ENCODE measurements around the gene TFCP2L1. TPM values are rescaled to one million over a fixed set of nuclear protein-coding genes. Genes with fewer than 3 reads are reported as not detected.

TFCP2L1 gene
- total RNA-seq, 1 experiment from 2014 or later = 18.4 TPM

DNA sequence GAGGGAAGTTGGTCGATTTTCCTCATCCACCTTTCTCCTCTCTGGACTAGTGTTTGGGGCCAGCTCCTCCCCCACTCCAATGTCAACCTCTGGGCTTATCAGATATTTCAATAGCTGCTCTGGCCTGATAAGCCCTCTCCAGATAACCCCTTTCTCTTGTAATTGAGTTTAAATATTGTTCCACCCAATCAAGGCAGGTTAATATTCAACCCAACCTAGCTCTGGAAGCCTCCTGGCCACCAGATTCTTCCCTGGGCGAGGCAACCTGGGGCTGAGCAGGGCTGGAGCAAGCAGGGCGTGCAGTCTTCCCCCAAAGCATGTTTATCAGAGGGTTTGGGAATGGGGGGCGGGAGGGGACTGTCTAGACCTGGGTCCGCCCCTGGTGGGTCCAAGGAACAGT is 73.8 kb downstream of the TFCP2L1 start:
- no peak overlapping the region for H3K4me3 ChIP-seq (ENCODE audit: low read depth, low read length)
- H3K4me3 Mint-ChIP-seq (ENCODE audit: unreplicated experiment) = peak overlapping the region; percentile 42
- peaks cover 8% of the 10 kb centered on the region for H3K36me3 Mint-ChIP-seq (ENCODE audit: insufficient read depth, unreplicated experiment)
- peak; percentile 80 to 84 for DNase-seq
- POLR2A ChIA-PET = interaction anchor here (0.6 to 1.3 kb wide), 2 partner anchors 136 to 864 kb away, joined by 5 to 6 read pairs; no protein-coding TSS in a partner anchor
- CTCF ChIA-PET = interaction anchor here (0.7 to 3.0 kb wide), 6 partner anchors 27 to 145 kb away, joined by 3 to 25 read pairs (median 6); no protein-coding TSS in a partner anchor
- no peaks in the 10 kb centered on the region for H3K27me3 Mint-ChIP-seq (ENCODE audit: insufficient read depth, unreplicated experiment)
- H3K4me1 ChIP-seq = peaks cover 40% of the 10 kb centered on the region
- H3K9me3 Mint-ChIP-seq (ENCODE audit: unreplicated experiment) = no peaks in the 10 kb centered on the region
- intact Hi-C loops (cut with micrococcal nuclease; ENCODE audit: unreplicated experiment) = loop anchor here (1.0 to 5.0 kb wide), 5 partner anchors 26 to 124 kb away; no protein-coding TSS in a partner anchor
- no peaks in the 10 kb centered on the region for H3K9me3 ChIP-seq
- no peaks in the 10 kb centered on the region for H3K27me3 ChIP-seq (replicated peaks; ENCODE audit: control insufficient read depth, insufficient read depth, low read length)
- BruUV-seq (replicated peaks) = no TSS peak
- H3K27ac Mint-ChIP-seq (ENCODE audit: unreplicated experiment) = peak overlapping the region; percentile 67
- TF ChIP-seq, protein P1, sequence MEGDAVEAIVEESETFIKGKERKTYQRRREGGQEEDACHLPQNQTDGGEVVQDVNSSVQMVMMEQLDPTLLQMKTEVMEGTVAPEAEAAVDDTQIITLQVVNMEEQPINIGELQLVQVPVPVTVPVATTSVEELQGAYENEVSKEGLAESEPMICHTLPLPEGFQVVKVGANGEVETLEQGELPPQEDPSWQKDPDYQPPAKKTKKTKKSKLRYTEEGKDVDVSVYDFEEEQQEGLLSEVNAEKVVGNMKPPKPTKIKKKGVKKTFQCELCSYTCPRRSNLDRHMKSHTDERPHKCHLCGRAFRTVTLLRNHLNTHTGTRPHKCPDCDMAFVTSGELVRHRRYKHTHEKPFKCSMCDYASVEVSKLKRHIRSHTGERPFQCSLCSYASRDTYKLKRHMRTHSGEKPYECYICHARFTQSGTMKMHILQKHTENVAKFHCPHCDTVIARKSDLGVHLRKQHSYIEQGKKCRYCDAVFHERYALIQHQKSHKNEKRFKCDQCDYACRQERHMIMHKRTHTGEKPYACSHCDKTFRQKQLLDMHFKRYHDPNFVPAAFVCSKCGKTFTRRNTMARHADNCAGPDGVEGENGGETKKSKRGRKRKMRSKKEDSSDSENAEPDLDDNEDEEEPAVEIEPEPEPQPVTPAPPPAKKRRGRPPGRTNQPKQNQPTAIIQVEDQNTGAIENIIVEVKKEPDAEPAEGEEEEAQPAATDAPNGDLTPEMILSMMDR (IDR thresholded peaks at IDR 0.05; ENCODE audit: insufficient read depth in 1 of 2, low read depth in 1 of 2, low read length in 1 of 2, severe bottlenecking in 1 of 2, unreplicated experiment in 1 of 2) = no peak
- H3K4me1 Mint-ChIP-seq (ENCODE audit: low read depth, unreplicated experiment) = peaks cover 29% of the 10 kb centered on the region
- H3K36me3 ChIP-seq (ENCODE audit: control insufficient read depth, insufficient read depth, low read length) = no peaks in the 10 kb centered on the region

DNA sequence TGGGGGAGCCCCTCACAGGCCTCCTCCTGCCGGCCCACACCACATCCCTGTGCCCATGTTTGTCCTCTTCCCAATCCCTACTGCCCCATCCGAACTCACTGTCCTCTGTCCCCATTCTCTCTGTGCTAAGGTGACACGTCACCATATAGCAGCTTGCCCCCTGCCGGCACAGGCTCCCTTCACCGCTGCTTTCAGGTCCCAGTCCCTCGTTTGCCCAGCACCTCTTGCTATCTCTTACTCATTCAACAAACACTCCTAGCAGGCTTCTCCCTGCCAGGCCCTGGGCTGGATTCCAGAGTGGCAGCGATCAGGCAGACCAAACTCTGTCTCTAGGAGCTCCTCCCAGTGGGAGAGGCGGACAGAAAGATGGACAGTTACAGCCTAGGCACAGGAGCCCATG is 74.3 kb downstream of the TFCP2L1 start:
- DNase-seq = peak; percentile 70 to 72
- Histone ChIP-seq H3K27me3 (replicated peaks; ENCODE audit: control insufficient read depth, insufficient read depth, low read length) (no peaks in the 10 kb centered on the region), H3K4me1 (peaks cover 40% of the 10 kb centered on the region), H3K9me3 (no peaks in the 10 kb centered on the region), H3K4me3 (ENCODE audit: low read depth, low read length) (no peak overlapping the region), H3K36me3 (ENCODE audit: control insufficient read depth, insufficient read depth, low read length) (no peaks in the 10 kb centered on the region)
- no peaks in the 10 kb centered on the region for H3K27me3 Mint-ChIP-seq (ENCODE audit: insufficient read depth, unreplicated experiment)
- H3K36me3 Mint-ChIP-seq (ENCODE audit: insufficient read depth, unreplicated experiment) = peaks cover 8% of the 10 kb centered on the region
- peaks cover 29% of the 10 kb centered on the region for H3K4me1 Mint-ChIP-seq (ENCODE audit: low read depth, unreplicated experiment)
- no TSS peak for BruUV-seq (replicated peaks)
- H3K9me3 Mint-ChIP-seq (ENCODE audit: unreplicated experiment) = no peaks in the 10 kb centered on the region
- intact Hi-C loops (cut with micrococcal nuclease; ENCODE audit: unreplicated experiment) = loop anchor here (1.0 to 5.0 kb wide), 5 partner anchors 26 to 124 kb away; no protein-coding TSS in a partner anchor
- POLR2A ChIA-PET = interaction anchor here (1.3 kb wide), 1 partner anchor 136 kb away, joined by 6 read pairs; no protein-coding TSS in a partner anchor
- TF ChIP-seq, protein P1 (IDR thresholded peaks at IDR 0.05; ENCODE audit: insufficient read depth in 1 of 2, low read depth in 1 of 2, low read length in 1 of 2, severe bottlenecking in 1 of 2, unreplicated experiment in 1 of 2) = peak; percentile 21 to 37
- H3K4me3 Mint-ChIP-seq (ENCODE audit: unreplicated experiment) = peak overlapping the region; percentile 42
- H3K27ac Mint-ChIP-seq (ENCODE audit: unreplicated experiment) = peak overlapping the region; percentile 51
- CTCF ChIA-PET = interaction anchor here (0.7 to 3.0 kb wide), 5 partner anchors 26 to 145 kb away, joined by 3 to 25 read pairs (median 6); no protein-coding TSS in a partner anchor

DNA sequence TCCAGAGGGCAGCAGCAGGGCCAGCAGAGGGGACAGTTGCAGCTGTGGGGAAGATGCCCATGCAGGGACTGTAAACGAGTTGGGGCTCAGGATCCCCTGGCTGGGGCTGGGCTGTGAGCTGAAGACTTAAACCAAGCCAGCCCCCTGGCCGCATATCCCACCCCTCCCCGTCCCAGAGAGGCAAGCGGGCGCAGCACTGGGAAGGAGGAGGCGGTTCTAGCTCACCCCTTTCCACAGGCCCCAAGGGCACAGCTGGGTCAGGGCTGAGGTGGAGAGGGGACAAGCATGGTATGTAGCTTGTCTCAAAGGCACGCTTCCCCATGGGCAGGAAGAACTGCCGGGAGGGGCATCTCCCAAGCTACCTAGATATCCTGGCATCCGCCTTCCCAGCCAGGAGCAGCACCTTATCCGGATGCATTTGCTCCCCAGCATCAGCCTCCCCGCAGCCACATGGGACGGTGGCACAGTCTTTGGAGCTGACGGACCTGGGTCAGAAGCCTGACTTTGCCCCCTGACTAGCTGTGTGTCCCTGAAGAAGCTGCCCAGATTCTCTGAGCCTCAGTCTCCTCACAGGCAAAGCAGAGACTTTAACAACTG is 75.9 kb downstream of the TFCP2L1 start:
- H3K27me3 Mint-ChIP-seq (ENCODE audit: insufficient read depth, unreplicated experiment) = no peaks in the 10 kb centered on the region
- Histone ChIP-seq H3K4me1 (peaks cover 43% of the 10 kb centered on the region), H3K4me3 (ENCODE audit: low read depth, low read length) (no peak overlapping the region), H3K27me3 (replicated peaks; ENCODE audit: control insufficient read depth, insufficient read depth, low read length) (no peaks in the 10 kb centered on the region; the same call in 1 of the 2 replicates), H3K9me3 (no peaks in the 10 kb centered on the region), H3K36me3 (ENCODE audit: control insufficient read depth, insufficient read depth, low read length) (no peaks in the 10 kb centered on the region)
- no peak overlapping the region for H3K4me3 Mint-ChIP-seq (ENCODE audit: unreplicated experiment)
- peak overlapping the region; percentile 51 for H3K27ac Mint-ChIP-seq (ENCODE audit: unreplicated experiment)
- intact Hi-C loops (cut with micrococcal nuclease; ENCODE audit: unreplicated experiment) = no loop called here
- CTCF ChIA-PET = interaction anchor here (0.6 kb wide), 1 partner anchor 526 kb away, joined by 3 read pairs; no protein-coding TSS in a partner anchor
- H3K36me3 Mint-ChIP-seq (ENCODE audit: insufficient read depth, unreplicated experiment) = peaks cover 8% of the 10 kb centered on the region
- TF ChIP-seq, protein P1 (IDR thresholded peaks at IDR 0.05; ENCODE audit: insufficient read depth in 1 of 2, low read depth in 1 of 2, low read length in 1 of 2, severe bottlenecking in 1 of 2, unreplicated experiment in 1 of 2) = no peak
- DNase-seq = no peak
- no peaks in the 10 kb centered on the region for H3K9me3 Mint-ChIP-seq (ENCODE audit: unreplicated experiment)
- POLR2A ChIA-PET = interaction anchor here (0.6 kb wide), 1 partner anchor 143 kb away, joined by 3 read pairs; no protein-coding TSS in a partner anchor
- H3K4me1 Mint-ChIP-seq (ENCODE audit: low read depth, unreplicated experiment) = peaks cover 27% of the 10 kb centered on the region
- no TSS peak for BruUV-seq (replicated peaks)

Data from Caco-2 (cell line).